ENCODE results near the gene CRTC3.

GRCh38 chr15:90487186-90487585 lies 42.5 kb upstream of the CRTC3 start:
- TF ChIP-seq CTCF (IDR thresholded peaks at IDR 0.05), result no peak
- TF ChIP-seq POLR2A (IDR thresholded peaks at IDR 0.05), result no peak

Data from testis (tissue), 2 donors.